GM12874 (cell line): Measurements from ENCODE around the gene BTG1.

Experiments
- CTCF ChIP-seq: IDR thresholded peaks from 2 replicates; pipeline ENCODE4 v1.5.1; 2011; ENCODE audit warnings: low read depth, mild to moderate bottlenecking, control low read depth, low read length, moderate library complexity; ENCODE audit not compliant: insufficient read depth

BTG1 gene

GRCh38 chr12:92145731-92146496, at the start of gene BTG1:
Gene BTG1, minus strand, starts transcription at chr12:92145846. Its CDS starts 311 bp downstream, at chr12:92145535.
- no peak for TF ChIP-seq CTCF

- no peak for TF ChIP-seq CTCF
Measured at GRCh38 chr12:92194561-92194960, 48.9 kb upstream of the BTG1 start.

DNA sequence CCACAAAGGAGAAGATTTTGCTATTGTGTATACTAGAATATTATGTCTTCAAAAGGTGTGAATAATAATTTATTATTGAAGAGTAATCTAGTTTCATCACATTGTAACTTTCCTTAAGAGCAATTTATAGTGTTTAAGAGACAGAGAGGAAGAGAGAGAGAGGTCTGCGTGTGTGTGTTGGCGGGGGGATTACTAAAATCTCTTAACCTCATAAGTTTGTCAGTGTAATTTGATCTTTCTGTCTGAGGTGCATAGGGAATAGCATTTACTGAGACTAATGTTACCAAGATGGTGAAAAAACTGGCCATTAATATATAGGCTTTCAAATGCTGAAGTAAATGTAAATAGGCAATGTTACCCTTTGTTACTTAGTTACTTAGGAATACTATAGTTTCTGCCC, 48.2 kb upstream of the BTG1 start:
- TF ChIP-seq CTCF, result no peak

GRCh38 chr12:92193063-92193462, 47.4 kb upstream of the BTG1 start:
- TF ChIP-seq CTCF, result no peak

DNA sequence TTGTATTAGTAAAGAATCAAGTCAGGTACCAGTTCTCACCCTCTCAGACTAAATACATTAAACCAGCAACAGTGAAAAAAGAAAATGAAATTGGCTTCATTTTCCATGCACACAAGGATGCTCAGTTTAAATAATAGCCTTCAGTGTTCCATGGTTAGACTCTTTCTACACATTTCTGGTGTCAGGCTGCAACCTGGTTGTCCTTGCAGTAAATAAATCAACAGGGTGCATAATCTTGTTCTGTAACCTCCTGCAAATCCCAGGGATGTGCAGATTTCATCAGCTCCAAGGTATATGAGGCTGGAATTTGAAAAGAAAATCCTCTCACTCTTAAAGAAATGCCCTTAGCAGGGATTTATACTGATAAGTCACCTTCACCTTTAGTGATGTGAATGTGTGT, 46.7 kb upstream of the BTG1 start:
- no peak for TF ChIP-seq CTCF

DNA sequence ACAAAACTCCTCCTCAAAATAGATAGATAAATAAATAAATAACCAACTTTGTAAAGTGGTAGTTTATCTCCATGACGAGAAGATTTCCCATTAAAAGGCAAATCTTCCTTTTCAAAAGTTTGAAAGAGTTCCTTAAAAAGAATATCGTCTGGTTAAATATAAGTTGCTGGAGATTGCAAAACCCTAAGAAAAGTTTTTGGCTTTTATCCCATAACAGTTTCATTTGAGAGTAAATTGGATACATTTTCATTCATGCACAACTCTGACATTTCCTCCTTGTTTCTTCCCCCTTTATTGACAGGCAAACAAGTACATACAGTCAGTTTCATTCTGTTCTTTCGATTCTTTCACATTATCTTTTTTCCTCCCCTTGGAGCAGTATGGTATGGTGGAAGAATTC, 45.4 kb upstream of the BTG1 start:
- TF ChIP-seq CTCF, result no peak

DNA sequence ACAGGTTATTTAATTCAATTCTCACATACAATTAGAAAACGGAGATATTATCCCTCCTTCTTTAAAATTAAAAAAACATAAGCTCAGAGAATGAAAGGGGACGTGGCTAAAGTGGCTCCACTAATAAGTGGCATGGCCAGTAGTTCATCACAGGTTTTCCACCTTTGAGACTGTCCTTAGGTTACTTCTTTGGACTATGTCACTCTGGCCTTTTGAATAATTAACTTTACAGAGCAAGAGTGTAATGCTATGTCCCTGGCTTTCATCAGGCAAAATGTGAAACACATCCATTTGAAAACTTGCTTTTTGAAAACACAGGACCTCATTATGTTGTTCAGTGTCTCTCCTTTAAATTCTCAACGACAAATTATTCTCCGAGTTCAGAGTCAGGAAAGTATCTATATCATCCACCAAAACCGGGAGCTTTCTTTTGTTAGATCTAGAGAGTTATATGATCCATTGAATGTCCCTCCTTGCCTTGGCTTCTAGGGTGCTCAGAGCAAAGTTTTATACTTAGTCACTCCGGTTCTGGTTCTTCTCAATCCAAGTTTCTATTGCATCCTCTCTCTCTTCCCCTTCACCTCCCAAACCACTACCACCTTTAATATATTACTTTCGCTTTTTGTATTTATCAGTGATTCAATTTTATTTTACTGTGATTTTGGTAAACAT, 43.0 kb upstream of the BTG1 start:
- TF ChIP-seq CTCF, result no peak
